ENCODE data around the gene KANSL1.
"Not testable (repeated sequence)": the region's sequence is repeated elsewhere in the genome, so short reads cannot be mapped to it uniquely, and the experiment has no call there.

The KANSL1 gene

DNA sequence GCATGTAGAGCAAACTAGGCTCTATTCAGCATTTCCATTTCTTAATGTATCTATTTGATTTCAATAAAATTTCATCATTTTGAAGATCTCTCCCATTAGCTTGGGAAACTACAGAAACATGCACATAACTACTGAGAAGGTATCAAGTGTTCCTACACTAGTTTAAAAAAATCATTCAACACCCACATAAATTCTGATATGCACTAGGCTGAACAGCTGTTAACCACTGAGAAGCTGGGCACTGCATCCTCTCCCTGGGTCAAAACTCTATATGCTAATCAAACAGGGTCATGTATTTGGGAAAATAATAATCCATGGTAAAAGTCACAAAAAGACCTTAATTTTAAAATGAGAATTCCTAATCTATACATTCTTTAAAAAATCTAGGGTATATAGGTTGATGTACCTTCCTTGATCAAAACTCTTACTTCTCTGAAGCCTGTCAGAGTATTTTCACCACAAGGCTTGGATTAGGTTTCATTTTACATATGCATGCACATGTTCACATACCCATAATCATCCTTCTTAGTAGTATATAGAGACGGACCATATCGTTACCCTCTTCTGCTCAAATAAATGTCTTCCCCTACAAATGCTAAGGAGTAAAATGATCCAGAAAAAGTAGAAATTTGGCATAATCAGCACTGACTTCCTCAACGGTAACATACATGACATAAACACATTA, 57.2 kb downstream of the KANSL1 start:
- FAIRE-seq = no peak

DNA sequence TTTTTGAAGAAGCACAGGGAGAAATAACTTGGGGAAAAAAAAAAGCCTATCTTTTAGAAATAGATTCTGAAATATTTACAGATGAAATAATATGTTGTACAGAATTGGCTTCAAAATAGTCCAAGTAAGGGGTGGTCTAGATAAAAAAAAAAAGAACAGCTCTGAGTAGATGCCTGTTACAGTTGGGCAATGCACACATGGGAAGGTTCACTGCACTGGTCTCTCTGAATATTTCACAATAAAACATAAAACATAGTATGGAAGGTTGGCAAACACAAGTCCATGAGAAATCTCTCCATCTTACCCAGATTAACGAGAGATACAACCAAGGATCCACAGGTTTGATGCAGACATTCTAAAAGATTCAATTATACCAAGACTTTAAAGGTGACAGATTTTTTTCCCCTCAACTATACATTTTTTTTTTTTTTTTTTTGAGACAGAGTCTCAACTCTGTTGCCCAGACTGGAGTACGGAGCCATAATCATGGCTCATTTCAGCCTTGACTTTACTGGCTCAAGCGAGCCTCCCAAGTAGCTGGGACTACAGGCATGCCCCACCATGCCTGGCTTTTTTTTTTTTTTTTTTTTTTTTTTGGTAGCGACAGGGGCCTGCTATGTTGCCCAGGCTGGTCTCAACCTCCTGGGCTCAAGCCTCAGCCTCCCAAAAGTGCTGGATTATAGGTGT, 58.0 kb downstream of the KANSL1 start:
- no peak for FAIRE-seq

DNA sequence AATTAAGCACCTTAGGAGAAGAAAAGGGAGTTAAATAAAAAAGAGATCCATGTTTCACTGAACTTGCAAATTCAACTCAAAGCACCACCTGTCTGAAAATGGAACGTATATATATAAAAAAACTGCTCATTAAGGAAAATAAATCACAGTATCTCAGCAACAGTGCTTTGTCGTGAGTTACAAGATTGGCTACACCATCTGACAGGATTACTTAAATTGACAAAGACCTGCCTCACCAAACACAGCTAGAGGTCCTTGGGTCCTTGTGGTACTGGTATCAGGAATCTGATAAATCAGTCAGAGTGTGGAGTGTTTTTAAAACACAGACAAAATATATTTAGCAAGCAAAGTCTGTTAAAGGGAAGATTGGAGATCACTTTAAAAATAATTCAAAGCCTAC, 63.9 kb downstream of the KANSL1 start:
- no peak for FAIRE-seq

DNA sequence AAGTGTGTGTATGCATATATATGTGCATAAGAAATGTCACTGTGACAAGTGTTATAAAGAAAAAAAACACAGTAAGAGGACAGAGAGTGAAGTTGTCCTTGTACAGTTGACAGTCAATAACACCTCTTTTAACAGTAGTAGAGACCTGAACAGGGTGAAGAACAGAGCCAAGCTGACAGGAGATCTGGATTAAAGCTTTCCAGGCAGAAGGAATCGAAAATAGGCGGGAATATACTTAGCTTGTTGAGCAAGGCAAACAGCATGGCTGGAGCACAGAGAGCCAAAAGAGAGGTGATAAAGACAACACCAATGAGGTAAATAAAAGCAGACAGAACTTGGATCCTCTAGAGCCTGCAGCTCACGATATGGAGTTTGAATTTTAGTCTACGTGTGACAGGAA, 64.8 kb downstream of the KANSL1 start:
- no peak for FAIRE-seq

DNA sequence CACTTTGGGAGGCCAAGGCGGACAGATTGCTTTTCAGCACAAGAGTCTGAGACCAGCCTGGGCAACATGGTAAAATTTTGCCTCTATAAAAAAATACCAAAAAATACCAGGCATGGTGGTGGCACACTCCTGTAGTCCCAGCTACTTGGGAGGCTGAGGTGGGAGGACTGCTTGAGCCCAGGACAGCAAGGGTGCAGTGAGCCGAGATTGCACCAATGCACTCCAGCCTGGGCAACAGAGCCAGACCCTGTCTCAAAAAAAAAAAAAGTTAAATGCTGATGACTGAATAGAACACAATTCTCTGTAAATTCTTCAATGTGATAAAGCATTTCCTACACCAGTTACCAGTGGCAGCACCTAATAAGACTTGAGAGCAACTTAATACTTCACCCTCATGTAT, 65.7 kb downstream of the KANSL1 start:
- no peak for FAIRE-seq

DNA sequence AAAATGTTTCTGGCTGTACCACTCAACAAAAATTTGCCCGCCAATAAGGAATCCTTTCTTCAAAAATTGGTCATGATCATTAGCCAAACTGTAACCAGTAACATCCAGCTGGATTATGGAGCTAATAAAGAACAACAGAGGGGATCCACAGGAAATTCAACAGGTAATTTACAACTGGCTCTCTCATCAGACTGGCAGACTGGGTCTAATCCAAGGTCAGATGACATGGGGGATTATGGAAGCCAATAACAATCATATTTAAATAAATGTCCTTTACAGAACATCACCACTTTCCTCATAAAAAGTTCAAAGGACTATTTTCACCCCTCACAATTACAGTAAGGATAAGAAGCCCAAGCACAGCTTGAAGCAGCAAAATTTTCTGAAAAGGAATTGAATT, 66.4 kb downstream of the KANSL1 start:
- FAIRE-seq = no peak

DNA sequence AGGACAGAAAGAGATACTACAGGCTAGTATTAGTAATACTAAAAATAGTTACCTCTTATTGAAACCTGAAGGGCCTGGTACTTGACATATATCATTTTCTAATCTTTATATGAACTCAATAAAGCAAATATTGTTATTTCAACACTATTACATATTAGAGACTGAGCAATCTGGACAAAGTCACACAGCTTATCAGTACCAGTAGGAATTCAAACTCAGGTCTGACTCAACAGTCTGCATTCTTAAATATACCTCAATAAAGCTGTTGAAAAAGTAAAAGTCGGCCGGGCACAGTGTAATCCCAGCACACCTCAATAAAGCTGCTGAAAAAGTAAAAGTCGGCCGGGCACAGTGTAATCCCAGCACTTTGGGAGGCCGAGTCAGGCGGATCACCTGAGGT, 67.4 kb downstream of the KANSL1 start:
- FAIRE-seq = no peak

DNA sequence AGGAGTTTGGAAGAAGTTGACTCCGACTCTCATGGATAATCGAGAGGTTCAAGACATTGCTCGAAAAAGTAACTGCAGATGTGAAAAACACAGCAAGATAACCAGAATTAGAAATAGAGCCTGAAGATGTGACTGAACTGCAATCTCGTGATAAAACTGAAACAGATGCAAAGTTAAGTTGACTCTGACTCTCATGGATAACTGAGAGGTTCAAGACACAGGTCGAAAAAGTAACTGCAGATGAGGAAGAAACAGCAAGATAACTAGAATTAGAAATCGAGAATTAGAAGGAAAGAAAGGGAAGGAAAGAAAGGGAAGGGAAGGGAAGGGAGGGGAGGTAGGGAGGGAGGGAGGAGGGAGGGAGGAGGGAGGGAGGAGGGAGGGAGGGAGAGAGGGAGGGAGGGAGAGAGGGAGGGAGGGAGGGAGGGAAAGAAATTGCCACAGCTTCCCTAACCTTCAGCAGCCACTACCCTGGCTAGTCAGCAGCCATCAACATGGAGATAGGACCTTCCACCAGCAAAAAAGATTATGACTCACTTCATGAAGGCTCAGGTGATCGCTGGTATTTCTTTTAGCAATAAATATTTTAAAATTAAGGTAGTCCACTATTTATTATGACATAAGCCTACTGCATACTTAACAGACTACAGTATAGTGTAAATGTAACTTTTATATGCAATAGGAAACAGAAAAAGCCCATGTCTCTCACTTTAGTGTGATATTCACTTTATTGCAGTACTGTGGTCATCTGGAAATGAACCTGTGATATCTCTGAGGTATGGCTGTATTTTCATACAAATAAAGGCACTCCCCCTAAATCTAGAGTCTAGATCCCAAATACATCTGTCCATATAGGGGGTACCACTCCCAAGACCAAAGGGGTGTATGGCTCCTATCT, 68.3 kb downstream of the KANSL1 start:
- no peak for FAIRE-seq

DNA sequence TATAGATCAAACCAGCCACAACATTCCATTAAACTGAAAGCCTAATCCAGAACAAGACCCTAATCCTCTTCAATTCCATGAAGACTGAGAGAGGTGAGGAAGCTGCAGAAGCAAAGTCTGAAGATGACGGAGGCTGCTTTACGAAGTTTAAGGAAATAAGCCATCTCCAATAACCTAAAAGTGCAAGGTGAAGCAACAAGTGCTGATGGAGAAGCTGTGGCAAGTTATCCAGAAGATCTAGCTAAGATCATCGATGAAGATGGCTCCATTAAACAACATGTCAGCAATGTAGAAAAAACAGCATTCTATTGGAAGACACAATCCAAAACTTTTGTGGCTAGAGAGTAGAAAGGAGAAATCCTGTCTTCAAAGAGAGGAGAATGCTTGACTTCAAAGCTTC, 69.6 kb downstream of the KANSL1 start:
- no peak for FAIRE-seq

DNA sequence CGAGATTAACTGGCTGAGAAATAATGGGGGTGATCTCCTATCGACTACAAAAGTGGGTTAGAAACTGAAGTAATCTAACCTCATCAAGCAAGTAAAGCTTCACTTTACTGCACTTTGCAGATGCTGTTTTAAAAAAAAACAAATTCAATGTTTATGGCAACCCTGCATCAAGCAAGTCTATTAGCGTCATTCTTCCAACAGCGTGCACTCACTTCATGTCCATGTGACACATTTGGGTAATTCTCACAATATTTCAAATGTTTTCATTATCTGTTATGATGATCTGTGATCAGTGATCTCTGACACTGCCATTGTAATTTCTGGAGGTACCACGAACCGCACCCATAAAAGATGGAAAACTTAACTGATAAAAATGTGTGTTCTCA, 70.8 kb downstream of the KANSL1 start:
- FAIRE-seq = no peak

DNA sequence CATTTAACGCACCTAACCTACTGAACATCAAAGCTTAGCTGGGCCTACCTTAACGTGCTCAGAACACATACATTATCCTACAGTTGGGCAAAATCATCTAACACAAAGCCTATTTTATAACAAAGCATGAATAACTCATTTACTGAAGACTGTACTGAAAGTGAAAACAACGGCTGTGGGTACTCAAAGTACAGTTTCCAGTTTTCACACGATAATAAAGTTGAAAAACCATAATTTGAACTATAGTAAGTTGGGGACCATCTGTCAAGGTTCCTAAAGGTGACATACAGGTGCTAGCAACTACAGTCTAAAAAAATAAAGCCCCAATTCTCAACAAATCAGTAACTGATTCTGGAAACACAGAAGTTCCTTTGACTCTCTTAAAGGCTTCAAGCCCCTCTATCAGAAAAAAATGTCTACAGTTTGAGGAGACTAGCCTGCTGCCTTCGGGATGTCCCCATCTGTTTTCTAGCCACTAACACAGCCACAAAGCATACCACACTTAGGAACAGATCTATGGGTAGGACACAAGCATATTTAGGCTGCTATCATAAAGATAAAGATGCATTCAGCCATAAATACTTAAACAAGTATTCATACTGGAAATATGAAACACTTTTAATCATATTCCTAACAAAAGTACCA, 71.3 kb downstream of the KANSL1 start:
- FAIRE-seq = no peak

DNA sequence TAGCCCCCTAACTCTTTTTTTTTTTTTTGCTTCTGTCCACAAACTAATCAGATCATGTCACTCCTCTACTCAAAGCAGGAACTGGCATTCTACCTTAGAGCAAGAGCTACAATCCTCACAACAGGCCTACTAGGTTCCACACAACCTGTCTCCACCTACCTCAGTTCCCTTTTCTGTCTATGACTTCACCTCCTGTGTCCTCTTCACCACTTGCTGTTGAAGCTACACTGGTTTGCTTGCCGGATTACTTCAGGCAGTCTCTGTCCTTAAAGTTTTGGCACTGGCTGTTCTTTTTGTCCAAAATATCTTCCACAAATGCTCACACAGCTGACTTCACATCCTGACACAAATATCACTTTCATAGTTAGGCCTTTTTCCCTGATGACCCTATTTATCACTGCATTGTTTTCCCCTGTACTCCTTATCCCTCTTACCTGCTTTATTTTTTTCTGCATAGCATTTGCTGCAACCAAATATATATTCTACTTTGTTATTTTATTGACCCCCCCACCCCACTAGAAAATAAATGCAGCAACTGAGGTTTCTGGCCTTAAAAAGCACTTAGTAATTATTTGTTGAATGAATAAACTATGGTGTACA, 72.0 kb downstream of the KANSL1 start:
- FAIRE-seq = no peak

DNA sequence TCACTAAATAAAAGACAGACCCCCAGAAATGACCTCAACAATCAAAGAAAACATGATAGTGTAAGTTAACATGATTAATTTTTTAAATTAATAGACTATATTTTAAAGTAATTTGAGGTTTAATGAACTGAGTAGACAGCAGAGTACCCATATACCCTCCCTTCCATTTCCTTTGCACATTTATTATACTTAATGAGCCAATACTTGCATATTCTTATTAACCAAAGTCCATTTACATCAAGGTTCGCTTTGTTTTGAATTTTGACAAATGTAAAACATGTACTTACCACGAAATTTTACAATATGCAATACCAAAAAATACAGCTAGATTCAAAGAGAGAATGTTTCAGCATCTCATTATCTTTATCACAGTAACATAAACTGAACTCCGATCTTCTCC, 72.7 kb downstream of the KANSL1 start:
- no peak for FAIRE-seq

DNA sequence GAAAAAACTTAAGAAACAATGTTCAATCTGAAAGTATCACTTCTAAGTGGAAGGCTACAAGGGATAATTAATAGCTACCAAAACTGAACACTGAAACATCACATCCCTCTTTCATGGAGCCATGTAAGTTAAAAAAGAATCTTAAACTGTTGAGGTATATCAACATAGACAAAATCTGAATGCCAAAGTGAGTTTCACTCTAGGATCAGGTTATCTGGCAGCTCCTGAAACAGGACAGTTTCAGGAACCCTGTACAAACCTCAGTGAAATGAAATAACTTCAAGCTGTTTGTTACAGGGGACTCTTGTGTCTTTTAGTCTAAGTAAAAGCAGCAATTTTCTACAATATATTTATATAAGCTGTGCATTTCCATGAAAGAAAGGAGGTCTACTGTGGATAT, 73.2 kb downstream of the KANSL1 start:
- no peak for FAIRE-seq

DNA sequence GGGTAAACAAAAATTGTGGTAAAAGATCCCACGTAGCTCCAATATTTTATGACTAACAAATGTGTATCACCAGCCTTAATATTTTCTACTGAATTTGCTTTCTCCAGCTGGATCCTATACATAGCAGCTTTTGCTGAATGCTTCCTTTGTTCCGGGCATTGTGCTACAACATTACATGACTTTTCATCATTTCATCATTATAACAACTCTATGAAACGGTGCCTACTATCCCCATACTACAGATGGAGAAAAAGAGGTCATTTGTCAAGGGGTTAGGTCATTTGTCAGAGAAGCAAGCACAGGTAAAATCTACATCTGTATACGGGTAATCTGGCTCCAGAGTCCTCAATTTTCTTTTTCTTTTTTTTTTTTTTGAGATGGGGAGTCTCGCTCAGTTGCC, 74.3 kb downstream of the KANSL1 start:
- no peak for FAIRE-seq

DNA sequence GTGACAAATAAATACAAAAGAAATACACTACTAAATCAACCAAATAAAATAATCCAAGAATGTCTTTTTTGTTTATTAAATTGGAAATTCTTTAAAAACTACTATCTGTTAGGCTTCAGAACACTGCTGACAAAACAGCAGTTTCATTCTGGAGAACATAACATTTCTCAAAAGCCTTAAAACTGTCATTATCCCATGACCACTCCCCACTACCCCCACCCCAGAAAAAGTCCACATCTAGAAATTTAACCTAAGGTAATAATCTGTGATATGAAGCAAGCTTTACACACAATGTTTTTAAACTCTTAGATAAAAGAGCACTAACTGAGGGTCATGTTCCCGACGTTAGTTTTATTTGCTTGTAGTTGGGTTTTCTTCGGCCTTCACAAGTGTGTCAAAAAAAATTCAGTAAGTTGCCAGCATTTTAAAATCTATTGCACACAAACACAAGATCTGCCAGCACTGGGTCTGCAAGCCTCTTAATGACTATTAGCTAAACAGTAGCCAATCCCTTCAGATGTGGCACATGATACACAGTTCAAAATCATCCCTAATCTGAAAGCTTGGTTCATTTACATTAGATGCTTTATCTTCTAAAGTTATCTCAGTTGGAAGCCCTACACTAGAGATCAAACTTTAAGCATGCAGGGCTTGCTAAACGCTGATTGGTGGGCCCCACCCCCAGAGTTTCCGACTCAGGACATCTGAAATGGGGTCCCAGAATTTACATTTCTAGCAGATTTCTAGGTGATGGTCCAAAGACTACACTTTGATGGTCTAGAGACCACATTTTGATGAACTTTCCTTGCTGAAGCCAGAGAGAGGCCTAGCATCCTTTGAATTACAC, 75.2 kb downstream of the KANSL1 start:
- FAIRE-seq = no peak

DNA sequence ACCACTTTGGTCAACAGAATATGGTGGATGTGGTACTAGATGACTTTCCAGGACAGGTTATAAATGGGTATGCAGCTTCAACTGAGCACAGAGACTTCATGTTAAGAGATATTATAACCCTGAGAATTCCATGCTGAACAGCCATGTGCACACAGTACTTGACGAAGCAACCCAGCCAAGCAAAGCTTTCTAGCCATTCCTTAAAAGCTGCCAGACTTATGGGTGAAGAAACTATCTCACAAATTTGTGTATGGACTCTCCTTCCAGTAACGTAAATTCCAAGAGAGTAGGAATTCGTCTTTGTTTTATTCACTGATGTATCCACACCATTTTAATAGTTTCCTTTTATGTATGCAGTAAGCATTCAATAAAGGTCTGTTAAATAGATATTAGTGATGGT, 76.1 kb downstream of the KANSL1 start:
- FAIRE-seq = no peak

DNA sequence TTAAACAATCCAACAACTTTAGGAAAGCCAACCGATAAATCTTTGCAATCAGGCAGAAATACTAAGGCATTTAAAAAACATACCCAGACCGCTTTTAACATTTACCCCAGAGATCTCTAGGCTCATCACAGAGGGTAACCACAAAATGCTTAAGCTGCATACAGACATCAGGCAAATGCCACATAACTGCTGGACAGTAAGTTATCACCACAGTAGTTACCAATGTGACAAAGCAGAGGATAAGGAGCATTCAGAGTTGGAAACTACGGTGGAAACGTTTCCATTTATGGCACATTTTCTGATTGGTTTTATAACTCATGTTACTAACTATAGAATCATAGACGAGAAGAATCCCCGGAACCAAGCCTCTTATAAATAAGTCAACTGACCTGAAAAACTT, 77.5 kb downstream of the KANSL1 start:
- FAIRE-seq = no peak

DNA sequence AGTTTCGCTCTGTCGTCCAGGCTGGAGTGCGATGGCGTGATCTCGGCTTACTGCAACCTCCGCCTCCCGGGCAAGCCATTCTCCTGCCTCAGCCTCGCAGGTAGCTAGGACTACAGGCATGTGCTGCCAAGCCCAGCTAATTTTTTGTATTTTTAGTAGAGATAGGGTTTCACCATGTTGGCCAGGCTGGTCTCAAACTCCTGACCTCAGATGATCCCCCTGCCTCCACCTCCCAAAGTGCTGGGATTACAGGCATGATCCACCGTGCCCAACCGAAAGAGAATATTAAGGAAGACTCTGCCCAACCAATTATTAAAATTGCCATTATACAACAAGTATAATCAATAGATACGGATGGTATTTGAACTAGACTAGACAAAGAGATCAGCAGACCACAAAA, 82.0 kb downstream of the KANSL1 start:
- not testable (repeated sequence) for FAIRE-seq

DNA sequence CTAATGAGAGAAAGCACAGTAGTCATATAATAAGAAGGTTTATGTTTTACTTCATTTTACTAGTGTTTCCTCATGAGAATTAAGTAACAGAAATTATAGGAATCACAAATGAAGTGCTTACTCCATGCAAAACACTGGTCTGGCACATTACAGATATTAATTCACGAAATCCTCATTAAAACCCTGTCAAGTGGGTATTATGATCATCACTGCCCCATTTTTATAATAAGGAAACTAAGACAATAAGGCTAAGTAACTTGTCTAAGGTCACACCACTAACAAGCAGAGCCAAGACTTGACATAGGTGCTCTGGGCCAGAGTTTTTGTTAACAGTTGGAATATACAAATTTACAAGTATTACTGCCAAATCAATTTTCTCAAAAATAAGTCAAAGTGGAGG, 83.0 kb downstream of the KANSL1 start:
- FAIRE-seq = no peak

DNA sequence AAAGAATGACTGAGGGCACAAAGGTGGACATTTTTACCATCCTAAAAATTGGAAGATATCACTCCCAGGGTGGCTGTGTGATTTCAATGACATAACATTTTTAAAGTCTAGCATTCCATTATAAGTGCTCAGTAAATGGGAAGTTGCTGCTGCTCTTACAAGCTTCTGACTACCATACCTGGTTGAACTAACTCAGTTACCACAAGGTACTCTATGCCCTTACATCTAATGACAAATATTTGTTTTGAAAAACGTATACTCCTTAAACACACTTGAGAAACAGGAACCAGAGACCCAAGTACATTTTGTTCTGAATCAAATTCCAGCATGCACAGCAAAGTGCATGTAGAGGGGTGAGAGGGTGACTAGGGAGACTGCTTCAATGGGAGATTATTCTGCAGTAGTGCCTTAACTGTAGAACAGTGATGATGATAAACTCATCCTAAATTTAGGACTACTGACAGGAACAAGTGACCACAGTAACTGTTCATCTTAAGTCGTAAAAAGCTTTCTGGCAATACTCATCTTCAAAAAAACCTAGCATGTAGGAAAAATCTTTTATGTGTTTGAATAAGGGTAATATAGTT, 83.5 kb downstream of the KANSL1 start:
- no peak for FAIRE-seq

Measured in colon (tissue), 2 donors.